NB4 (cell line): Measurements from ENCODE around the gene FZR1.

ENCODE experiments used
- POLR2A ChIP-seq: IDR thresholded peaks from 2 replicates; pipeline ENCODE4 v1.6.1; 2011; ENCODE audit warnings: mild to moderate bottlenecking; ENCODE audit not compliant: insufficient read length; ENCODE audit errors: extremely low read depth
- TF ChIP-seq, protein P1 (sequence below): IDR thresholded peaks from one replicate; pipeline ENCODE4 v1.5.1; 2012; ENCODE audit warnings: low read depth, low read length

DNA sequence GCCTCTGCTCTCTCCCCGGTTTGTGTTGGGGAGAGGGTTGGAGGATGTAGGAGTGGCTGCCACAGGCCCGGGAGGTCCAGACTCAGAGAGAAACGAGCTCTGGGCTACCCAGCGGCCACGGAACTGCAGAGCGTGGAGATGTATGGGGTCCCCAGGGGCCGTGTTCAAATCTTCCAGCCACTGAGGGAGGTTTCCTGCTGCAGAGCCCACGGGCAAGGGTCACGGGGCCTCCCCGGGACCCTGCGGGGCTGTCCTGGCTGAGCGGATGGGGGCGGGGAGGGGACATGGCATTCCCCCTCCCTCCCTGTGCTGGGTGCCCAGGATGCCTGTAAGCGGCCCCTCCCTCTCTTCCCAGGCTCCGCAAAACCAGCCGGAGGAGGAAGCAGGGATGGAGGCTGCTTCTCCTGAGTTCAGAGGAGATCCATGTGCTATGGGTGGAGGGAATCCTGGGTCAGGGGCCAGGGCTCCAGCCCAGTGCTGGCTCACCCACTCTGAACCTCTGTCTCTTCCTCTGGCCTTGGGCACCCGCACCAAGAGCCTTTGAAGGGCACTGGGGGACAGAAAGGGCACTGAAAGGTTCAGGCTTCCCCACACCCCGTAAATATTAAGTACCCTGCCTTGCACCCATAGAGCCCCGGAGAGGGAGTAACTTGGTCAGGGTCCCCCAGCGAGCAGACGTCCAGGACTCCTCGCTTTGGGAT is 48.4 kb upstream of the FZR1 start:
- TF ChIP-seq, protein P1, sequence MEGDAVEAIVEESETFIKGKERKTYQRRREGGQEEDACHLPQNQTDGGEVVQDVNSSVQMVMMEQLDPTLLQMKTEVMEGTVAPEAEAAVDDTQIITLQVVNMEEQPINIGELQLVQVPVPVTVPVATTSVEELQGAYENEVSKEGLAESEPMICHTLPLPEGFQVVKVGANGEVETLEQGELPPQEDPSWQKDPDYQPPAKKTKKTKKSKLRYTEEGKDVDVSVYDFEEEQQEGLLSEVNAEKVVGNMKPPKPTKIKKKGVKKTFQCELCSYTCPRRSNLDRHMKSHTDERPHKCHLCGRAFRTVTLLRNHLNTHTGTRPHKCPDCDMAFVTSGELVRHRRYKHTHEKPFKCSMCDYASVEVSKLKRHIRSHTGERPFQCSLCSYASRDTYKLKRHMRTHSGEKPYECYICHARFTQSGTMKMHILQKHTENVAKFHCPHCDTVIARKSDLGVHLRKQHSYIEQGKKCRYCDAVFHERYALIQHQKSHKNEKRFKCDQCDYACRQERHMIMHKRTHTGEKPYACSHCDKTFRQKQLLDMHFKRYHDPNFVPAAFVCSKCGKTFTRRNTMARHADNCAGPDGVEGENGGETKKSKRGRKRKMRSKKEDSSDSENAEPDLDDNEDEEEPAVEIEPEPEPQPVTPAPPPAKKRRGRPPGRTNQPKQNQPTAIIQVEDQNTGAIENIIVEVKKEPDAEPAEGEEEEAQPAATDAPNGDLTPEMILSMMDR, result no peak
- no peak for TF ChIP-seq POLR2A
